HCT116 (cell line): ENCODE data around the gene MYDGF. TPM values are rescaled to one million over a fixed set of nuclear protein-coding genes. Genes with fewer than 3 reads are reported as not detected.

Experiments
- ATAC-seq: fragments of 200-7000 bp; cut with Tn5 transposase; 2 replicates; pipeline ENCODE4 v1.9.1; 2020; ENCODE audit warnings: mild to moderate bottlenecking, moderate library complexity
- BruUV-seq: library from RNA; stranded (reverse); fragments of 400-500 nt; replicated peaks from 2 replicates; lab custom pipeline; 2021; lab: Mats Ljungman, UMichigan
- CTCF ChIA-PET: fragments of 300-600 bp; sonication (Branson Sonifier 250); formaldehyde crosslinking; loops from one replicate; lab custom pipeline; 2021; ENCODE audit warnings: antibody characterized with exemption; lab: Charles Lee
- POLR2A ChIA-PET: fragments of 300-600, 350-600 bp; sonication (Branson Sonifier 250); formaldehyde crosslinking; loops from one replicate; lab custom pipeline; 2021; ENCODE audit warnings: antibody characterized with exemption; lab: Charles Lee
- RAD21 ChIA-PET, 2 experiments: fragments of 300-600 bp; sonication (Branson Sonifier 250); formaldehyde crosslinking; loops; one replicate each; lab custom pipeline; 2023; ENCODE audit warnings: low total read pairs in 2 of 2; ENCODE audit not compliant: uncharacterized antibody in 2 of 2, unreplicated experiment in 2 of 2, low non-redundant PET in 1 of 2; lab: Charles Lee
- DNase-seq: peaks from one replicate; pipeline ENCODE4 v3.0.0-alpha.2; 2010; ENCODE audit warnings: low read depth, low spot score
- H2AFZ ChIP-seq: fragments of 200-600 bp; shearing (Covaris generic), sonication (generic); 2 replicates; pipeline ENCODE4 v1.6.1; 2017; ENCODE audit warnings: low read depth, mixed run types, mixed read lengths, antibody characterized with exemption, low read length; ENCODE audit not compliant: poor library complexity, severe bottlenecking
- H3K27ac ChIP-seq: 2 replicates; pipeline ENCODE4 v1.5.1; 2012; ENCODE audit warnings: low read depth, low read length
- H3K27me3 ChIP-seq: fragments of 200-600 bp; sonication (generic); 2 replicates; pipeline ENCODE4 v1.6.1; 2016; ENCODE audit warnings: mixed run types, low read length, mixed read lengths; ENCODE audit not compliant: insufficient read depth
- H3K36me3 ChIP-seq, 2 experiments: fragments of 200-500 bp in 1 of 2; fragments of 200-600 bp in 1 of 2; sonication (Bioruptor generic) in 1 of 2; sonication (generic) in 1 of 2; 2 replicates each; pipeline versions ENCODE4 v1.5.1 to v1.6.1; 2014 to 2016; ENCODE audit warnings: low read length in 2 of 2, inconsistent platforms in 1 of 2, mixed read lengths in 1 of 2, mixed run types in 1 of 2; ENCODE audit not compliant: insufficient read depth in 2 of 2, control insufficient read depth in 1 of 2
- H3K4me1 ChIP-seq, 2 experiments: fragments of 200-600 bp in 1 of 2; sonication (generic) in 1 of 2; 2 replicates each; pipeline versions ENCODE4 v1.5.1 to v1.6.1; 2012 to 2017; ENCODE audit warnings: low read length in 2 of 2, inconsistent platforms in 1 of 2, mild to moderate bottlenecking in 1 of 2, mixed read lengths in 1 of 2, mixed run types in 1 of 2, moderate library complexity in 1 of 2; ENCODE audit not compliant: insufficient read depth in 2 of 2, control insufficient read depth in 1 of 2
- H3K4me2 ChIP-seq: fragments of 200-600 bp; sonication (generic); 2 replicates; pipeline ENCODE4 v1.6.1; 2017; ENCODE audit warnings: mixed run types, low read length, mixed read lengths
- H3K4me3 ChIP-seq, 2 experiments: fragments of 200-600 bp in 1 of 2; sonication (generic) in 1 of 2; replicated peaks in 1 of 2; 2 replicates each; pipeline ENCODE4 v1.5.1; 2011 to 2016; ENCODE audit warnings: low read length in 2 of 2, control low read depth in 1 of 2, low read depth in 1 of 2, mild to moderate bottlenecking in 1 of 2, mixed read lengths in 1 of 2, mixed run types in 1 of 2
- H3K79me2 ChIP-seq: fragments of 200-600 bp; sonication (generic); 2 replicates; pipeline ENCODE4 v1.6.1; 2017; ENCODE audit warnings: mild to moderate bottlenecking, mixed run types, low read length, moderate library complexity, mixed read lengths; ENCODE audit not compliant: insufficient read depth
- H3K9ac ChIP-seq: fragments of 200-600 bp; sonication (generic); 2 replicates; pipeline ENCODE4 v1.6.1; 2016; ENCODE audit warnings: low read length, mixed read lengths
- H3K9me2 ChIP-seq: fragments of 200-600 bp; sonication (generic), shearing (Covaris generic); 2 replicates; pipeline ENCODE4 v1.6.1; 2017; ENCODE audit warnings: mixed run types, mild to moderate bottlenecking, moderate library complexity; ENCODE audit not compliant: insufficient read depth
- H3K9me3 ChIP-seq, 2 experiments: fragments of 200-500 bp in 1 of 2; fragments of 200-600 bp in 1 of 2; sonication (Bioruptor generic) in 1 of 2; sonication (generic) in 1 of 2; 2 replicates each; pipeline ENCODE4 v1.6.1; 2014 to 2017; ENCODE audit warnings: low read length in 2 of 2, mixed read lengths in 2 of 2, inconsistent platforms in 1 of 2, low read depth in 1 of 2, mild to moderate bottlenecking in 1 of 2, mixed run types in 1 of 2, moderate library complexity in 1 of 2; ENCODE audit not compliant: control insufficient read depth in 1 of 2, insufficient read depth in 1 of 2
- H4K20me1 ChIP-seq: fragments of 200-600 bp; sonication (generic), shearing (Covaris generic); 2 replicates; pipeline ENCODE4 v1.6.1; 2017; ENCODE audit warnings: mixed run types, mild to moderate bottlenecking, moderate library complexity; ENCODE audit not compliant: insufficient read depth
- CEBPB ChIP-seq: IDR thresholded peaks from 2 replicates; pipeline ENCODE4 v1.6.1; 2012; ENCODE audit warnings: low read depth
- CTCF ChIP-seq, 3 experiments: fragments of 200-600 bp in 1 of 3; sonication (generic) in 1 of 3; IDR thresholded peaks in 2 of 3; conservative IDR thresholded peaks in 1 of 3; 2 replicates each; pipeline ENCODE4 v1.5.1; 2012 to 2017; ENCODE audit warnings: low read depth in 2 of 3, low read length in 2 of 3, antibody characterized with exemption in 1 of 3, borderline replicate concordance in 1 of 3, control low read depth in 1 of 3, mild to moderate bottlenecking in 1 of 3, mixed read lengths in 1 of 3, mixed run types in 1 of 3, moderate library complexity in 1 of 3; ENCODE audit not compliant: insufficient read depth in 1 of 3
- SP1 ChIP-seq: IDR thresholded peaks from 2 replicates; pipeline ENCODE4 v1.6.1; 2012; ENCODE audit warnings: low read depth
- YY1 ChIP-seq: IDR thresholded peaks from 2 replicates; pipeline ENCODE4 v1.6.1; 2011; ENCODE audit warnings: low read length, low read depth, moderate library complexity, mild to moderate bottlenecking; ENCODE audit not compliant: insufficient replicate concordance; ENCODE audit errors: extremely low read depth
- intact Hi-C: fragments of 100-400 bp; cut with micrococcal nuclease; formaldehyde crosslinking; loops from 2 replicates; pipeline ENCODE4 v1.10.0; 2022
- total RNA-seq: library from RNA; stranded (reverse); gene quantifications from one replicate; pipeline ENCODE4 v1.2.1, GENCODE V29; 2021; ENCODE audit not compliant: unreplicated experiment
- TF ChIP-seq, protein P1 (sequence below): IDR thresholded peaks from 2 replicates; pipeline ENCODE4 v1.6.1; 2012; ENCODE audit warnings: low read depth

The MYDGF gene
- total RNA-seq, 1 experiment from 2014 or later, result 110 TPM

GRCh38 chr19:4689403-4689802, 19.3 kb upstream of the MYDGF start:
- Histone ChIP-seq H3K9me2 (no peaks in the 10 kb centered on the region), H3K27me3 (no peaks in the 10 kb centered on the region), H3K4me3 (no peak overlapping the region), H4K20me1 (no peaks in the 10 kb centered on the region), H3K27ac (no peak overlapping the region), H3K9me3 (no peaks in the 10 kb centered on the region), H3K9ac (no peak overlapping the region), H3K36me3 (peaks cover 4 to 52% of the 10 kb centered on the region in 2 experiments), H2AFZ (no peak overlapping the region), H3K4me2 (no peak overlapping the region), H3K4me1 (peaks cover under 1 to 7% of the 10 kb centered on the region in 2 experiments; a peak in 3 of 4 replicates), H3K79me2 (peaks cover 9% of the 10 kb centered on the region; the same call in 1 of the 2 replicates)
- POLR2A ChIA-PET, result no interaction called here
- ATAC-seq, result no peak
- intact Hi-C loops, result no loop called here
- TF ChIP-seq SP1, result no peak
- TF ChIP-seq CTCF (IDR thresholded peaks at IDR 0.05 in 2 of 3, conservative IDR thresholded peaks at IDR 0.05 in 1 of 3; ENCODE audit: borderline replicate concordance in 1 of 3, insufficient read depth in 1 of 3, low read depth in 2 of 3, low read length in 2 of 3), result no peak
- no peak for TF ChIP-seq CEBPB
- TF ChIP-seq, protein P1, sequence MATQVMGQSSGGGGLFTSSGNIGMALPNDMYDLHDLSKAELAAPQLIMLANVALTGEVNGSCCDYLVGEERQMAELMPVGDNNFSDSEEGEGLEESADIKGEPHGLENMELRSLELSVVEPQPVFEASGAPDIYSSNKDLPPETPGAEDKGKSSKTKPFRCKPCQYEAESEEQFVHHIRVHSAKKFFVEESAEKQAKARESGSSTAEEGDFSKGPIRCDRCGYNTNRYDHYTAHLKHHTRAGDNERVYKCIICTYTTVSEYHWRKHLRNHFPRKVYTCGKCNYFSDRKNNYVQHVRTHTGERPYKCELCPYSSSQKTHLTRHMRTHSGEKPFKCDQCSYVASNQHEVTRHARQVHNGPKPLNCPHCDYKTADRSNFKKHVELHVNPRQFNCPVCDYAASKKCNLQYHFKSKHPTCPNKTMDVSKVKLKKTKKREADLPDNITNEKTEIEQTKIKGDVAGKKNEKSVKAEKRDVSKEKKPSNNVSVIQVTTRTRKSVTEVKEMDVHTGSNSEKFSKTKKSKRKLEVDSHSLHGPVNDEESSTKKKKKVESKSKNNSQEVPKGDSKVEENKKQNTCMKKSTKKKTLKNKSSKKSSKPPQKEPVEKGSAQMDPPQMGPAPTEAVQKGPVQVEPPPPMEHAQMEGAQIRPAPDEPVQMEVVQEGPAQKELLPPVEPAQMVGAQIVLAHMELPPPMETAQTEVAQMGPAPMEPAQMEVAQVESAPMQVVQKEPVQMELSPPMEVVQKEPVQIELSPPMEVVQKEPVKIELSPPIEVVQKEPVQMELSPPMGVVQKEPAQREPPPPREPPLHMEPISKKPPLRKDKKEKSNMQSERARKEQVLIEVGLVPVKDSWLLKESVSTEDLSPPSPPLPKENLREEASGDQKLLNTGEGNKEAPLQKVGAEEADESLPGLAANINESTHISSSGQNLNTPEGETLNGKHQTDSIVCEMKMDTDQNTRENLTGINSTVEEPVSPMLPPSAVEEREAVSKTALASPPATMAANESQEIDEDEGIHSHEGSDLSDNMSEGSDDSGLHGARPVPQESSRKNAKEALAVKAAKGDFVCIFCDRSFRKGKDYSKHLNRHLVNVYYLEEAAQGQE, result no peak
- no peak for TF ChIP-seq YY1
- RAD21 ChIA-PET, result no interaction called here
- no peak for DNase-seq
- BruUV-seq, result no TSS peak
- CTCF ChIA-PET, result no interaction called here
